Fibroblast of villous mesenchyme (primary cell): Measurements from ENCODE around the gene SLPI. TPM values are rescaled to one million over a fixed set of nuclear protein-coding genes. Genes with fewer than 3 reads are reported as not detected.
A peak's percentile ranks its signal among the peaks of the same experiment; 100 is the strongest.

Experiments used
- DNase-seq: peaks from one replicate; pipeline ENCODE4 v3.0.0-alpha.2; 2010; ENCODE audit warnings: low read depth
- H3K4me3 ChIP-seq: 2 replicates; pipeline ENCODE4 v1.5.1; 2011; ENCODE audit warnings: low read depth, mild to moderate bottlenecking, low read length
- total RNA-seq: library from RNA; depleted of rRNA; stranded (reverse); fragments of >200 nt; gene quantifications from 2 replicates; pipeline ENCODE4 v1.2.3, GENCODE V29; 2012
- TF ChIP-seq, protein P1 (sequence below): IDR thresholded peaks from 2 replicates; pipeline ENCODE4 v1.5.1; 2012; ENCODE audit warnings: low read depth, mild to moderate bottlenecking, low read length; ENCODE audit not compliant: insufficient read depth

SLPI gene
- not detected in 2 replicates for total RNA-seq

- peak; percentile 75 for DNase-seq
- TF ChIP-seq, protein P1, sequence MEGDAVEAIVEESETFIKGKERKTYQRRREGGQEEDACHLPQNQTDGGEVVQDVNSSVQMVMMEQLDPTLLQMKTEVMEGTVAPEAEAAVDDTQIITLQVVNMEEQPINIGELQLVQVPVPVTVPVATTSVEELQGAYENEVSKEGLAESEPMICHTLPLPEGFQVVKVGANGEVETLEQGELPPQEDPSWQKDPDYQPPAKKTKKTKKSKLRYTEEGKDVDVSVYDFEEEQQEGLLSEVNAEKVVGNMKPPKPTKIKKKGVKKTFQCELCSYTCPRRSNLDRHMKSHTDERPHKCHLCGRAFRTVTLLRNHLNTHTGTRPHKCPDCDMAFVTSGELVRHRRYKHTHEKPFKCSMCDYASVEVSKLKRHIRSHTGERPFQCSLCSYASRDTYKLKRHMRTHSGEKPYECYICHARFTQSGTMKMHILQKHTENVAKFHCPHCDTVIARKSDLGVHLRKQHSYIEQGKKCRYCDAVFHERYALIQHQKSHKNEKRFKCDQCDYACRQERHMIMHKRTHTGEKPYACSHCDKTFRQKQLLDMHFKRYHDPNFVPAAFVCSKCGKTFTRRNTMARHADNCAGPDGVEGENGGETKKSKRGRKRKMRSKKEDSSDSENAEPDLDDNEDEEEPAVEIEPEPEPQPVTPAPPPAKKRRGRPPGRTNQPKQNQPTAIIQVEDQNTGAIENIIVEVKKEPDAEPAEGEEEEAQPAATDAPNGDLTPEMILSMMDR: no peak
- H3K4me3 ChIP-seq: no peak within 1 kb of the TSS
Observed at GRCh38 chr20:45254383-45255262, at the start of gene SLPI. TSS of gene SLPI (minus strand) at chr20:45254564. CDS start at chr20:45254543, 21 bp downstream.

DNA sequence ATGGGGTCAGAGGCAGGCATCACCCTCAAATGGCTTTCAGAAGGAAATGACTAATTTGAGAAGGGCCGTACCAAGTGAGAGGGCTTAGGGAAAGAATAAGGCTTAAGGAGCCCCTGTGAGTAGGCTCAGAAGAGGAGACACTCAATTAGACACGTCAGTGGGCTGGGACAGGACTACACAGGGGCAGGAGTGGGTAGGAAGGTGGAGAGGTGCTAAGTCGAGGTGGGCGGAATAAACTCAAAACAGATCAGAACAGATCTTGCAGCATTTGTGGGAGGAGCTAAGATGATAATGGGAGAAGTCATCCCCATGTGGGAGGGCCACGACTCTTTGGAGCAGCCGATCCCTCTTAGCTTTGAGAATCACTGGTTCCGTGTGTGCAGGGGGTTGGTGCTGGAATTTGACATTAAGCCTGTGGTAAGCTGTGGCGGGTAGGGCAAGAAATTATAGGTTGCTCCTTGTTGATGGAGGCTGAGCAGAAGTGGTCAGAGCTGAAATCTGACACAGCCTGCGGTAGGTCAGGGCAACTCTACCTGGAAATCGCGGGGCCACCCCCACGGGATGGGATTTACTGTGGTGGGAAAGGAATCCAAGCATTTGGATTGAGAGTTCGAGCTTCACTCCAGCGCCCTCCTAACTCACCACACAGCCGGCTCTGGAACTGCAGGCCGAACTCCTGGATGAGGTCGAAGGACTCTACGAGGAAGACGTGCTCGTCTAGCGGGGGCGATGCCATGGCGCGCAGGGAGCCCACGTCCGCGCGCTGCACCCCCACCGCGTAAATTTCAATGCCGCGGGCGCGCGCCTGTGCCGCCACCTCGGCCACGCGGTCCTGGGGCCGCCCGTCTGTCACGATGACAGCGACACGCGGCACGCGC, 49.5 kb upstream of the SLPI start:
- no peak for DNase-seq
- TF ChIP-seq, protein P1: no peak
- H3K4me3 ChIP-seq: no peak overlapping the region

GRCh38 chr20:45301824-45302271, 47.5 kb upstream of the SLPI start:
- no peak for DNase-seq
- H3K4me3 ChIP-seq: no peak overlapping the region
- TF ChIP-seq, protein P1: no peak

- no peak overlapping the region for H3K4me3 ChIP-seq
- DNase-seq: no peak
- TF ChIP-seq, protein P1: peak; percentile 56
Observed at GRCh38 chr20:45300961-45301360, 46.6 kb upstream of the SLPI start.

DNA sequence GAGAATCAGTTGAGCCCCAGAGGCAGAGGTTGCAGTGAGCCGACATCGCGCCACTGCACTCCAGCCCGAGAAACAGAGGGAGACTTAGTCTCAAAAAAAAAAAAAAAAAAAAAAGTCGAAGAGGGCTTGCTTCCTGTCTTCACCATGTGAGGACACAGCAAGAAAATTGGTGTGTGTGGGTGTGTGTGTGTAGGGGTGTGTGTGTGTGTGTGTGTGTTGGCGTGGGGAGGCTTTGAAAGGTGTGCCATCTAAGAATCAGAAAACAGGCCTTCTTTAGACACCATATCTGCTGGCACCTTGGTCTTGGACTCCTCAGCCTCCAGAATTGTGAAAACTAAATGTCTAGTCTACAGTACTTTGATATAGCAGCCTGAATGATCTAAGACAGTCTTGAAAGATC, 45.4 kb upstream of the SLPI start:
- H3K4me3 ChIP-seq: no peak overlapping the region
- no peak for DNase-seq
- TF ChIP-seq, protein P1: no peak

- TF ChIP-seq, protein P1: no peak
- DNase-seq: no peak
Observed at GRCh38 chr20:45297786-45298497, 43.6 kb upstream of the SLPI start.

More at GRCh38 chr20:45297786-45298497, 43.6 kb upstream of the SLPI start:
- no peak overlapping the region for H3K4me3 ChIP-seq
